ENCODE data around the gene RCBTB1. TPM values are rescaled to one million over a fixed set of nuclear protein-coding genes. Genes with fewer than 3 reads are reported as not detected.

The RCBTB1 gene
- total RNA-seq (18.9 TPM), polyA plus RNA-seq (ENCODE audit: insufficient read depth, low read depth, low replicate concordance) (14.8 TPM)
- long read RNA-seq, donor 1, full-length matches to known transcripts, result 3 of 3 reads
- long read RNA-seq, donor 1, partial matches to known transcripts, result 0 of 3 reads
- long read RNA-seq, donor 1, other reads (novel, unspliced or antisense), result 0 of 3 reads
- long read RNA-seq, donor 2, full-length matches to known transcripts, result 10 of 10 reads
- long read RNA-seq, donor 2, partial matches to known transcripts, result 0 of 10 reads
- long read RNA-seq, donor 2, other reads (novel, unspliced or antisense), result 0 of 10 reads
- long read RNA-seq, donor 3, full-length matches to known transcripts, result 3 of 3 reads
- long read RNA-seq, donor 3, partial matches to known transcripts, result 0 of 3 reads
- long read RNA-seq, donor 3, other reads (novel, unspliced or antisense), result 0 of 3 reads
- long read RNA-seq, donor 4, full-length matches to known transcripts, result 4 of 10 reads
- long read RNA-seq, donor 4, partial matches to known transcripts, result 6 of 10 reads
- long read RNA-seq, donor 4, other reads (novel, unspliced or antisense), result 0 of 10 reads
- long read RNA-seq, donor 5, result 0 reads
- long read RNA-seq, donor 6, full-length matches to known transcripts, result 3 of 3 reads
- long read RNA-seq, donor 6, partial matches to known transcripts, result 0 of 3 reads
- long read RNA-seq, donor 6, other reads (novel, unspliced or antisense), result 0 of 3 reads
- long read RNA-seq, donor 7, full-length matches to known transcripts, result 15 of 22 reads
- long read RNA-seq, donor 7, partial matches to known transcripts, result 0 of 22 reads
- long read RNA-seq, donor 7, other reads (novel, unspliced or antisense), result 7 of 22 reads
- long read RNA-seq, donor 8, full-length matches to known transcripts, result 5 of 5 reads
- long read RNA-seq, donor 8, partial matches to known transcripts, result 0 of 5 reads
- long read RNA-seq, donor 8, other reads (novel, unspliced or antisense), result 0 of 5 reads
- long read RNA-seq, donor 9, full-length matches to known transcripts, result 4 of 4 reads
- long read RNA-seq, donor 9, partial matches to known transcripts, result 0 of 4 reads
- long read RNA-seq, donor 9, other reads (novel, unspliced or antisense), result 0 of 4 reads
- long read RNA-seq, donor 10, full-length matches to known transcripts, result 6 of 6 reads
- long read RNA-seq, donor 10, partial matches to known transcripts, result 0 of 6 reads
- long read RNA-seq, donor 10, other reads (novel, unspliced or antisense), result 0 of 6 reads

DNA sequence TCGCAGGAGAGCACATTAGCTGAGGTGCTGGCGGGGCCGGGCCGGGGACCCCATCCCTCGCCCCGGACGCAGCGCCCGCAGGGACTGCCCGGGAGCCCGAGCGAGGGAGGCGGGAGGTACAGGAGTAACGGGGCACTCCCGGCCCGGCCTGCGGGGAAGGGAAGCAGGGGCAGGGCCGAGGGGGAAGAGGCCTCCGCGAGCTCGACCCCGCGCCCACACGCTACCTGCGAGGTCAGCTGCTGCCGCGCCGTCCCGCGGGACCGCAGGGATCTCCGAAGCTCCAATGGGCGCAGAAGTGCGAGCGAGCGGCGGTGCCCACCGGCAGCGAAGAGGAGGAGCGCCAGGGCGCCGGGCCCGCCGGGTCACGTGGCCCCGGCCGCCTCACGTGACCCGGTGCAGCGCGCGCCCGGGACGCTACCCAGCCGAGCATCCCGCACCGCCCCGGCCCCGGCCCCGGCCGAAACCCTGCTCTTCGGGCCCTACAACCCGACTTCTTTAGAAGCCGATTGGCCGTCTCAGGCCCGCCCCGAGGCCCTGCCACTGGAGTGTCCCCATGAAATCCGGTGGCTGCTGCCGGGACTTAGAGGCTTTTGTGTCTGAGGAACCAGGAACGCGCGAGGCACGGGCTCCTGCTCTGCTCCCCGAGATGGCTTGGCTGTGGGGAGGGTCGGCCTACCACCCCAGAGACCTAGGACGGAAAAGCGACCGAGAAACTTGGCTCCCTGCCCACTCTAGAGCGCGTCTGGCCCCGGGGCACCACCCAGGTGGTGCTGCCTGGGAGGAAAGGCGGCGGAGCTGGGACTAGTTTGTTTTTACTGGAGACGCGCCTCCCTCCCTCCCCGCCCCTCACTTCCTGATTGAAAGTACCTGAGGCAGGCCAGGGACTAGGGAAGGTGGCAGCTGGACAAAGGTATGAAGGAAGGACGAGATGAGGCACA, at the start of gene RCBTB1:
Gene RCBTB1, minus strand, starts transcription at position 339 of the 938 bp plus-strand sequence. CDS start 18,279 bp downstream, outside the sequence.
- Histone ChIP-seq H3K9me3 (ENCODE audit: control insufficient read depth in 2 of 3, insufficient read depth in 1 of 3, low read length in 3 of 3) (no peaks in the 10 kb centered on the region), H3K4me1 (ENCODE audit: control insufficient read depth in 2 of 3, insufficient read depth in 2 of 3, low read depth in 1 of 3, low read length in 3 of 3) (peaks cover 0 to 8% (median 0%) of the 10 kb centered on the region in 3 donors), H3K27ac (ENCODE audit: low read depth in 2 of 2, low read length in 2 of 2) (peak within 1 kb of the TSS; percentile 76 to 79), H3K27me3 (ENCODE audit: control insufficient read depth, insufficient read depth, low read length) (no peaks in the 10 kb centered on the region), H3K4me3 (ENCODE audit: low read length in 3 of 3) (peak within 1 kb of the TSS; percentile 69 to 99 (median 97)), H3K9ac (ENCODE audit: low read length in 3 of 3) (peak within 1 kb of the TSS; percentile 55 to 91 (median 86)), H3K36me3 (ENCODE audit: control insufficient read depth in 2 of 3, insufficient read depth in 3 of 3, low read length in 3 of 3) (peaks cover 0 to 4% (median 0%) of the 10 kb centered on the region in 3 donors)
- FAIRE-seq, result no peak
- intact Hi-C loops (cut with DNase I), result no loop called here
- TF ChIP-seq, protein P1, sequence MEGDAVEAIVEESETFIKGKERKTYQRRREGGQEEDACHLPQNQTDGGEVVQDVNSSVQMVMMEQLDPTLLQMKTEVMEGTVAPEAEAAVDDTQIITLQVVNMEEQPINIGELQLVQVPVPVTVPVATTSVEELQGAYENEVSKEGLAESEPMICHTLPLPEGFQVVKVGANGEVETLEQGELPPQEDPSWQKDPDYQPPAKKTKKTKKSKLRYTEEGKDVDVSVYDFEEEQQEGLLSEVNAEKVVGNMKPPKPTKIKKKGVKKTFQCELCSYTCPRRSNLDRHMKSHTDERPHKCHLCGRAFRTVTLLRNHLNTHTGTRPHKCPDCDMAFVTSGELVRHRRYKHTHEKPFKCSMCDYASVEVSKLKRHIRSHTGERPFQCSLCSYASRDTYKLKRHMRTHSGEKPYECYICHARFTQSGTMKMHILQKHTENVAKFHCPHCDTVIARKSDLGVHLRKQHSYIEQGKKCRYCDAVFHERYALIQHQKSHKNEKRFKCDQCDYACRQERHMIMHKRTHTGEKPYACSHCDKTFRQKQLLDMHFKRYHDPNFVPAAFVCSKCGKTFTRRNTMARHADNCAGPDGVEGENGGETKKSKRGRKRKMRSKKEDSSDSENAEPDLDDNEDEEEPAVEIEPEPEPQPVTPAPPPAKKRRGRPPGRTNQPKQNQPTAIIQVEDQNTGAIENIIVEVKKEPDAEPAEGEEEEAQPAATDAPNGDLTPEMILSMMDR (IDR thresholded peaks at IDR 0.05; ENCODE audit: borderline replicate concordance, extremely low read depth, insufficient read depth), result no peak
- peak; percentile 78 to 89 (median 87) for DNase-seq

DNA sequence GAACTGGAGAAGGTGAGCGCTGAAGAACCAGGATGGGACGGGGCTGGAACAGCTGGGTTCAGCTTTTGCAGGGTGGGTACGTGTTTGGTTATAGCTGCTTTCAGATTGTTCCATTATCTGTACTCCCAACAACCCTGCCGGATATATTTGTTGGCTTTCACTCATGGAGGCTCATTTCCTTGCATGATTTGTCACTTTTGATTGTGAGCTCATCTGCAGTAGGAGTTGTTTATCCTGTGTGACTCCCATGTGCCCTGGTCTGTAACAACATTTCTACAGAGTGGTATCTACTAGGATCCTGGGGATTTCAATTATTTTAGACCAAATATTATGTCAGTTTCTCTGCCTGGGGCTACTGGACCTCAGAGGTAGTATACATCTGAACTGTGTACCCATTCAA, 48.4 kb upstream of the RCBTB1 start:
- intact Hi-C loops (cut with DNase I), result no loop called here
- Histone ChIP-seq H3K4me1 (ENCODE audit: control insufficient read depth in 2 of 3, insufficient read depth in 2 of 3, low read depth in 1 of 3, low read length in 3 of 3) (peaks cover 0 to 2% (median 0%) of the 10 kb centered on the region in 3 donors), H3K27ac (ENCODE audit: low read depth in 2 of 2, low read length in 2 of 2) (no peak overlapping the region)

More for the DNA sequence above, 48.4 kb upstream of the RCBTB1 start:
- Histone ChIP-seq H3K9ac (ENCODE audit: low read length in 3 of 3) (no peak overlapping the region), H3K4me3 (ENCODE audit: low read length in 3 of 3) (no peak overlapping the region), H3K27me3 (ENCODE audit: control insufficient read depth, insufficient read depth, low read length) (no peaks in the 10 kb centered on the region), H3K9me3 (ENCODE audit: control insufficient read depth in 2 of 3, insufficient read depth in 1 of 3, low read length in 3 of 3) (no peaks in the 10 kb centered on the region), H3K36me3 (ENCODE audit: control insufficient read depth in 2 of 3, insufficient read depth in 3 of 3, low read length in 3 of 3) (no peaks in the 10 kb centered on the region)
- FAIRE-seq, result no peak
- TF ChIP-seq, protein P1 (IDR thresholded peaks at IDR 0.05; ENCODE audit: borderline replicate concordance, extremely low read depth, insufficient read depth), result no peak
- no peak for DNase-seq

Data from kidney (tissue), 22 donors.